Measurements from ENCODE around the gene CLDN19.

GRCh38 chr1:42703888-42704464 is 36.1 kb downstream of the CLDN19 start:
- TF ChIP-seq TAF1 (IDR thresholded peaks at IDR 0.05; ENCODE audit: low read depth) (no peak), CTCF (IDR thresholded peaks at IDR 0.05; ENCODE audit: poor library complexity, severe bottlenecking) (no peak), EP300 (conservative IDR thresholded peaks at IDR 0.05; ENCODE audit: poor library complexity, severe bottlenecking) (no peak), RAD21 (conservative IDR thresholded peaks at IDR 0.05) (no peak), EZH2 (IDR thresholded peaks at IDR 0.05; ENCODE audit: borderline replicate concordance, insufficient read depth, low read length, poor library complexity, severe bottlenecking) (no peak), POLR2AphosphoS5 (IDR thresholded peaks at IDR 0.05) (no peak), REST (IDR thresholded peaks at IDR 0.05; ENCODE audit: borderline replicate concordance) (no peak)

Measured in neural cell (in vitro differentiated cells).